Measurements from ENCODE around the gene SSX2IP. TPM values are rescaled to one million over a fixed set of nuclear protein-coding genes. Genes with fewer than 3 reads are reported as not detected.

Gene SSX2IP
- total RNA-seq, 1 donor from 2014 or later = 2.3 TPM

DNA sequence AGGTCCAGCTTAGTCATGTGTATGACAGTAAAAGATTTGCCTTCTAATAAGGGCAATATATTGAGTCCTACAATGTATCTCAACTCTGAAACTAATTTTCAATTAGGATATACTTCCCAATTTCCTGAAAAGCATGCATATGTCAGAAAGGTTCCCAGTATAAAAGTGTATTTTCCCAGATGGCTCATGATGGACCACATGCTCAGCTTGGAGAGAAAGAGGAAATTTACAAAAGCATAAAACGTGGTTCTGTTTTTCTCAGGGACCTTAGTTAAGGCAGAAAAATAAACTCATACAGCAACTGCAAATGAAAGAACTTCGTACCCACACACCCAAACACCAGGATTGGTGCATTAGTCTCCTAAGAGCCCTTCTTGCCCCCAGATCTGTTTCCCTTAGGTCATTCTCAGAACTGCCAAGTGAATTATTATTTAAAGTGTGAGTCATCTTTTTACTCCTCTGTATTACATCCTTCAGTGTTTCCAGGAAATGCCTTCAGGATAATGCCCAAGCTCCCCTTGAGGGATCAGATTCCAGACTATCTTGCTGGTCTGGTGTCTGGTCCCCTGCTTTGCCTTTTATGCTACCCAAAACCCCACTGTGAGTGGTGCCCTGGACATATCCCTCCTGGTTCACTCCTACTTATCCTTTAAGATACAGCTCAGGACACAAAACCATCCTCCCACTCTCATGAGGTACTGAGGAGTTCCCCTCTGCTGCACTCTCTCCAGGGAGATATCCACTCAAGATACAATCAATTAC is 57.4 kb downstream of the SSX2IP start:
- H3K9me3 ChIP-seq = no peaks in the 10 kb centered on the region
- H3K27ac ChIP-seq = no peak overlapping the region
- intact Hi-C loops (cut with DNase I) = no loop called here
- no peaks in the 10 kb centered on the region for H3K36me3 ChIP-seq
- H3K4me1 ChIP-seq = no peaks in the 10 kb centered on the region
- TF ChIP-seq, protein P1, sequence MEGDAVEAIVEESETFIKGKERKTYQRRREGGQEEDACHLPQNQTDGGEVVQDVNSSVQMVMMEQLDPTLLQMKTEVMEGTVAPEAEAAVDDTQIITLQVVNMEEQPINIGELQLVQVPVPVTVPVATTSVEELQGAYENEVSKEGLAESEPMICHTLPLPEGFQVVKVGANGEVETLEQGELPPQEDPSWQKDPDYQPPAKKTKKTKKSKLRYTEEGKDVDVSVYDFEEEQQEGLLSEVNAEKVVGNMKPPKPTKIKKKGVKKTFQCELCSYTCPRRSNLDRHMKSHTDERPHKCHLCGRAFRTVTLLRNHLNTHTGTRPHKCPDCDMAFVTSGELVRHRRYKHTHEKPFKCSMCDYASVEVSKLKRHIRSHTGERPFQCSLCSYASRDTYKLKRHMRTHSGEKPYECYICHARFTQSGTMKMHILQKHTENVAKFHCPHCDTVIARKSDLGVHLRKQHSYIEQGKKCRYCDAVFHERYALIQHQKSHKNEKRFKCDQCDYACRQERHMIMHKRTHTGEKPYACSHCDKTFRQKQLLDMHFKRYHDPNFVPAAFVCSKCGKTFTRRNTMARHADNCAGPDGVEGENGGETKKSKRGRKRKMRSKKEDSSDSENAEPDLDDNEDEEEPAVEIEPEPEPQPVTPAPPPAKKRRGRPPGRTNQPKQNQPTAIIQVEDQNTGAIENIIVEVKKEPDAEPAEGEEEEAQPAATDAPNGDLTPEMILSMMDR (IDR thresholded peaks at IDR 0.05) = no peak
- DNase-seq (ENCODE audit: low spot score in 2 of 2) = no peak
- H3K4me3 ChIP-seq = no peak overlapping the region
- no peaks in the 10 kb centered on the region for H3K27me3 ChIP-seq

DNA sequence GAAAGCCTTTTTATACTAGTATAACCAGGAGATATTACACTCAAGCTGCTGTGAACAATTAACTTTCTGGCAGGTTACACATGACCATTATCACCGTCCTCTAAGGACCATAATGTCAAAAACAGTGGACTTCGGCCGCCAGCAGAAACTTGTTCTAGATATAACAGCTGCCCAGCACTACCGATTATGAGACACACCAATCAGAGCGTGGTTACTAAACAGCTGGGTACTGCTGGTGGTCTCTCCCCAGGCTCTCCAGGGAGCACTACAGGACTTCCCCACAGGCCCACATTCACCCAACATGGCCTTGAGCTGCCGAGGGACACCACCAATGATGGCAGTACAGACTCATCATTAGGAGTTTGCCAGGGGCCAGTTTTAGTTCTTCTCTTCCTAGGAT is 58.1 kb downstream of the SSX2IP start:
- no peak for DNase-seq (ENCODE audit: low spot score in 2 of 2)
- no peaks in the 10 kb centered on the region for H3K9me3 ChIP-seq
- H3K36me3 ChIP-seq = no peaks in the 10 kb centered on the region
- intact Hi-C loops (cut with DNase I) = no loop called here
- no peaks in the 10 kb centered on the region for H3K27me3 ChIP-seq
- no peak overlapping the region for H3K4me3 ChIP-seq
- H3K27ac ChIP-seq = no peak overlapping the region
- TF ChIP-seq, protein P1 (IDR thresholded peaks at IDR 0.05) = no peak
- H3K4me1 ChIP-seq = no peaks in the 10 kb centered on the region

DNA sequence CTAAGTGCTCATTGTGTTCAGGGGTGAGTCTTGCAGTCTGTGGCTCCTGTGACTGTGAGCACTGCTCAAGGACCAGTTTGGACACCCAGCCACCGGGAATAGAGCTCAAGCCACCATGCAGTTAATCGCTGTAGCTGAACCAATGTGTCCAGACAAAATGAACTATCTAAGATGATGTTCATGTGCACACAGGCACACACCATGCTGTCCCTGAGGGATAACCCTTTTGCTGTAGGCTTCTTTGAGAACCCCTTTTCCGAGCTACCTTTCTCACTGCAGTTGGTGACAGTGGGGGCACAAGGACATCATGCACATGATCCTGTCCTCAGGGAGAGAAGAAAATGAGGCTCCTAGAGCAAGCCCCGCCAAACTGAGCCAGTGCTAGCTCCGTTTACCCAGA is 65.4 kb downstream of the SSX2IP start:
- Histone ChIP-seq H3K27me3 (no peaks in the 10 kb centered on the region), H3K4me3 (no peak overlapping the region), H3K9me3 (no peaks in the 10 kb centered on the region), H3K4me1 (peaks cover 0 to 4% of the 10 kb centered on the region in 2 donors), H3K36me3 (no peaks in the 10 kb centered on the region), H3K27ac (no peak overlapping the region)
- DNase-seq (ENCODE audit: low spot score in 2 of 2) = no peak
- TF ChIP-seq, protein P1 (IDR thresholded peaks at IDR 0.05) = no peak
- intact Hi-C loops (cut with DNase I) = loop anchor here (5.0 kb wide), 1 partner anchor 127 kb away; no protein-coding TSS in a partner anchor

DNA sequence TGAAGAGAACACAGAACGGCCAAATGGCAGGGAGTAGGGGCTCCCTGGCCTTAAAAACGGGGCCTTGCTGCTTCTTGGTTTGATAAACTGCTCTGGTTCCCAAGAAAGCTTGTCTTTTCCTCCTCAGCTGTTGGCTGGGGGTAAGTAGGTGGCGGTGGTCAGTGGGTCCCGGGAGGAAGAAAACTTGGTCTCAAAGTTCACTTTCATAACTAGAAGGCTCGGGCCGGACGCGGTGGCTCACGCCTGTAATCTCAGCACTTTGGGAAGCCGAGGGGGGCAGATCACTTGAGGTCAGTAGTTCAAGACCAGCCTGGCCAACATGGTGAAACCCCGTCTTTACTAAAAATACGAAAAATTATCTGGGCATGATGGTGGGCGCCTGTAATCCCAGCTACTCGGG is 68.7 kb downstream of the SSX2IP start:
- Histone ChIP-seq H3K36me3 (no peaks in the 10 kb centered on the region), H3K4me3 (no peak overlapping the region), H3K4me1 (peaks cover 0 to 13% of the 10 kb centered on the region in 2 donors), H3K9me3 (no peaks in the 10 kb centered on the region), H3K27me3 (no peaks in the 10 kb centered on the region), H3K27ac (no peak overlapping the region)
- no peak for DNase-seq (ENCODE audit: low spot score in 2 of 2)
- TF ChIP-seq, protein P1 (IDR thresholded peaks at IDR 0.05) = no peak
- intact Hi-C loops (cut with DNase I) = loop anchor here (5.0 kb wide), 1 partner anchor 131 kb away; no protein-coding TSS in a partner anchor

DNA sequence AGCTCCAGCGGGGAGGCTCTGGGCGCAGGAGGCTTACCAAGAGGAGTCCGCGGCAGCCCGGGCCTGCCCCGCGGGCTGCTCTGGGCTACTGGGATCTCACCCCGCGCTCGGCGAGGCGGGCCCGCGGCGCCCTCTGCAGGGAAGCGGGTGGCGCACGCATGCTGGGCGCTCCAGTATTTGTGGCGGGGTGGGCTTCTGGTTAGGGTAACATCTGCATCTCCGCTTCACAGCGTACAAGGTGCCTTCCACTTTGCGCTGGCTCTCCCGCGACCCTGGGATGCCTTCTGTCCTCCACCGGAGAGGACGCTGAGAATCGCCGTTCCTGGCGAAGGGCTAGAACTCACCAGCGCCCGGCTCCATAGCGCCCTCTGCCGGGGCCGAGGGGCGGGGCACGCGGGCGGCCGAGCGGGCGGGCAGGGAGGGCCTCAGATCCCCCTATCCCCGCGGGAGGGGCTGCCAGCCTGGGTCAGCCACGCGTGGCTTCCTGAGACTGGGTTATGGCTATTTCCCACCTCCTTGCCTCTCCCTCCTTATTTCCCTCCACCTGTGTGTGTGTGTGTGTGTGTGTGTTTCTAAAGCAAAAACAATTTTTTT is 69.4 kb downstream of the SSX2IP start:
- Histone ChIP-seq H3K4me1 (peaks cover 0 to 13% of the 10 kb centered on the region in 2 donors), H3K4me3 (peak overlapping the region; percentile 72 to 76), H3K27me3 (no peaks in the 10 kb centered on the region), H3K36me3 (no peaks in the 10 kb centered on the region), H3K27ac (peak overlapping the region in 1 of 2 donors; percentile 42), H3K9me3 (no peaks in the 10 kb centered on the region)
- peak in 1 of 2 donors; percentile 84 for DNase-seq (ENCODE audit: low spot score in 2 of 2)
- intact Hi-C loops (cut with DNase I) = loop anchor here (5.0 kb wide), 1 partner anchor 131 kb away; no protein-coding TSS in a partner anchor
- TF ChIP-seq, protein P1 (IDR thresholded peaks at IDR 0.05) = peak; percentile 87 to 96 (median 96)
